Brain microvascular endothelial cell (primary cell): ENCODE measurements around the gene YY1.
"Not testable (repeated sequence)": the region's sequence is repeated elsewhere in the genome, so short reads cannot be mapped to it uniquely, and the experiment has no call there.

Source experiments
- DNase-seq: peaks from one replicate; pipeline ENCODE4 v3.0.0-alpha.2; 2020
- H3K27ac ChIP-seq: fragments of 250-450 bp; sonication (Bioruptor Pico); 2 replicates; pipeline ENCODE4 v1.5.1; 2020; ENCODE audit warnings: mild to moderate bottlenecking, moderate library complexity
- H3K27me3 ChIP-seq: fragments of 250-450 bp; sonication (Bioruptor Pico); replicated peaks from 2 replicates; pipeline ENCODE4 v1.5.1; 2020; ENCODE audit warnings: mild to moderate bottlenecking
- H3K36me3 ChIP-seq: fragments of 250-450 bp; sonication (Bioruptor Pico); replicated peaks from 2 replicates; pipeline ENCODE4 v1.5.1; 2020; ENCODE audit warnings: mild to moderate bottlenecking
- H3K4me3 ChIP-seq: 2 replicates; pipeline ENCODE4 v1.5.1; 2011; ENCODE audit warnings: low read depth, mild to moderate bottlenecking, control low read depth, low read length, moderate library complexity
- in situ Hi-C: cut with HindIII; loops from 2 replicates; pipeline ENCODE4 v1.10.0; 2017; ENCODE audit warnings: low sequenced_read_pairs, low pct_ligation_motif_present
- TF ChIP-seq, protein P1 (sequence below): IDR thresholded peaks from 2 replicates; pipeline ENCODE4 v1.5.1; 2011; ENCODE audit warnings: low read depth, mild to moderate bottlenecking, moderate library complexity, low read length, control low read depth, inconsistent platforms; ENCODE audit errors: missing control alignments

YY1 gene

DNA sequence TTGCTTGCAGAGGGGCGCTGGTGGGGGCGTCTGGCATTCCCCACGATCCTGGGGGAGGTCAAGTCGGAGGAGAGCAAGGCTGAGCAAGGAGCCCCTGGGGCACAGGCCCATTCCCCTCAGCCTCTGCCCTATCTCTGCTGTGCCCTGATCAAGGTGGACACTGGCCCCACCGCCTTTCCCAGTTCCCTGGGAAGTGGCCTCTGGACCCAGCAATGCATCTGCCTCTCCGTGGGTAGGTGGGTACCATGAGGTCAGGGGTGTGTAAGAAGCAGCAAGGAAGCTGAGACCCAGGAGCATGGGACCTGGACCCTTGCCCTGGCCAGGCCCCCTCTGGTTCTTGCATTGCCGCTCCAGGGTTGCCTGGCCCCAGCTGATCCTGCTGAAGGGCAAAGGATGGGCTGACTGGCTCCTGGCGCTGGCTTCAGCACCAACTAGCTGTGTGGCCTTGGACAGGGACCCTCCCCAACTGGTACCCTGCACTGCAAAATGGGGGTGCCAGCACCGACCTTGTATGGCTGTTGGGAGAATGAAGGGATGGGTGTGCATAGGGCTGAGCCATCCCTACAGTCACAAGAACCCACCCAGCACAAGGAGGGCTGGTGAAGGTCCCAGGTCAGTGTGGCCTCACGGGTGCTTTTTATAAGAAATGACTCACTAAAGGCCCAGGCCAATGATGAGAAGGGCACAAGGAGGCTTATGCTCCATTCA lies 47.7 kb downstream of the YY1 start:
- TF ChIP-seq, protein P1, sequence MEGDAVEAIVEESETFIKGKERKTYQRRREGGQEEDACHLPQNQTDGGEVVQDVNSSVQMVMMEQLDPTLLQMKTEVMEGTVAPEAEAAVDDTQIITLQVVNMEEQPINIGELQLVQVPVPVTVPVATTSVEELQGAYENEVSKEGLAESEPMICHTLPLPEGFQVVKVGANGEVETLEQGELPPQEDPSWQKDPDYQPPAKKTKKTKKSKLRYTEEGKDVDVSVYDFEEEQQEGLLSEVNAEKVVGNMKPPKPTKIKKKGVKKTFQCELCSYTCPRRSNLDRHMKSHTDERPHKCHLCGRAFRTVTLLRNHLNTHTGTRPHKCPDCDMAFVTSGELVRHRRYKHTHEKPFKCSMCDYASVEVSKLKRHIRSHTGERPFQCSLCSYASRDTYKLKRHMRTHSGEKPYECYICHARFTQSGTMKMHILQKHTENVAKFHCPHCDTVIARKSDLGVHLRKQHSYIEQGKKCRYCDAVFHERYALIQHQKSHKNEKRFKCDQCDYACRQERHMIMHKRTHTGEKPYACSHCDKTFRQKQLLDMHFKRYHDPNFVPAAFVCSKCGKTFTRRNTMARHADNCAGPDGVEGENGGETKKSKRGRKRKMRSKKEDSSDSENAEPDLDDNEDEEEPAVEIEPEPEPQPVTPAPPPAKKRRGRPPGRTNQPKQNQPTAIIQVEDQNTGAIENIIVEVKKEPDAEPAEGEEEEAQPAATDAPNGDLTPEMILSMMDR: no peak
- H3K36me3 ChIP-seq: no peaks in the 10 kb centered on the region
- in situ Hi-C loops: no loop called here
- no peak overlapping the region for H3K4me3 ChIP-seq
- DNase-seq: no peak
- H3K27me3 ChIP-seq: no peaks in the 10 kb centered on the region
- no peak overlapping the region for H3K27ac ChIP-seq

DNA sequence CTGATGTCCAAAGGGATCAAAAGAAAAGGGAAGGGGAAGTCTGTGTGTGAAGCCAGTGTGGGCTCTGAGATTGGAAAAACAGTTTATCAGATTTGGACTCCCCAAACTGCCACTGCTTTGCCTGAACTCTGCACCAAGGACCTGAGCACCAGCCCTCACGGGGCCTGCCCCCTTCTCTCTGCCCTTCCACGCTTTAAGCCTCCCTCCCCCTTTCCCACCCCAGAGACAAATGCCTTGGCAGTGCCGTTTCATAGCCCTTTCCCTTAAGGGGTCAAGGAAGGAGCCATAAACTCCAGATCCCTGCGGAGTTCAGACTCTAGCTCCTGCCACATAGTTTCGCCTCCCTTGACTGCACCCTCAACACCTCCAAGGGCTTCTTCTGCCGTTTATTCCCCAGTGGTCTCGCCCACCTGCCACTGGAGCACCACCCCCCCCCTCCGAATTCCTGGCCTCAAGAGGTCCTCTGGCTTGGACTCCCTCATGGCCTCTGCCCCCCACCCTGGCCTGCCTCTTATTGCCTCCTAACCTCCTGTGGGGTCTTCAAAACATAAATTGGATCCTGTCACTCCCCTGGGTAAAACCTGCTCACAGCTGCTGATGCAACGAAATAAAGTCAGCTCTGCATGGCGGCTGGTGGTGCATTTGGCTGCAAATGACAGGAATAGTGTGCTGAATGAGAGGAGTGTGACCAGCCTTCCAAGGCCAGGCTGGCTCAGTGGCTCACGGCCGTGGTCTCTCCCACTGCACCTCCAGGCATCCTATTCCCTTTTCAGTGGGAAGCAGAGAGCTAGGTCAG lies 48.5 kb downstream of the YY1 start:
- DNase-seq: no peak
- peaks cover 3% of the 10 kb centered on the region for H3K36me3 ChIP-seq
- H3K27me3 ChIP-seq: no peaks in the 10 kb centered on the region
- H3K27ac ChIP-seq: no peak overlapping the region
- H3K4me3 ChIP-seq: no peak overlapping the region
- in situ Hi-C loops: no loop called here
- TF ChIP-seq, protein P1: no peak

DNA sequence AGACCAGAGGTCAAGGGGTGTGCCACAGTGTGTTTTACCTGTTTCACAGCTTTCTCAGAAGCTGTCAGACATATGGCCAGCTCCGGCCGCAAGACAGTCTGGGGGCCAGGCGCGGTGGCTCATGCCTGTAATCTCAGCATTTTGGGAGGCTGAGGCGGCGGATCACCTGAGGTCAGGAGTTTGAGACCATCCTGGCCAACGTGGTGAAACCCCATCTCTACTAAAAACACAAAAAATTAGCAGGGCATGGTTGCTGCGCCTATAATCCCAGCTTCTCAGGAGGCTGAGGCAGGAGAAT lies 49.0 kb downstream of the YY1 start:
- in situ Hi-C loops, H3K27ac ChIP-seq, H3K36me3 ChIP-seq, H3K27me3 ChIP-seq, DNase-seq, H3K4me3 ChIP-seq: not testable (repeated sequence)

DNA sequence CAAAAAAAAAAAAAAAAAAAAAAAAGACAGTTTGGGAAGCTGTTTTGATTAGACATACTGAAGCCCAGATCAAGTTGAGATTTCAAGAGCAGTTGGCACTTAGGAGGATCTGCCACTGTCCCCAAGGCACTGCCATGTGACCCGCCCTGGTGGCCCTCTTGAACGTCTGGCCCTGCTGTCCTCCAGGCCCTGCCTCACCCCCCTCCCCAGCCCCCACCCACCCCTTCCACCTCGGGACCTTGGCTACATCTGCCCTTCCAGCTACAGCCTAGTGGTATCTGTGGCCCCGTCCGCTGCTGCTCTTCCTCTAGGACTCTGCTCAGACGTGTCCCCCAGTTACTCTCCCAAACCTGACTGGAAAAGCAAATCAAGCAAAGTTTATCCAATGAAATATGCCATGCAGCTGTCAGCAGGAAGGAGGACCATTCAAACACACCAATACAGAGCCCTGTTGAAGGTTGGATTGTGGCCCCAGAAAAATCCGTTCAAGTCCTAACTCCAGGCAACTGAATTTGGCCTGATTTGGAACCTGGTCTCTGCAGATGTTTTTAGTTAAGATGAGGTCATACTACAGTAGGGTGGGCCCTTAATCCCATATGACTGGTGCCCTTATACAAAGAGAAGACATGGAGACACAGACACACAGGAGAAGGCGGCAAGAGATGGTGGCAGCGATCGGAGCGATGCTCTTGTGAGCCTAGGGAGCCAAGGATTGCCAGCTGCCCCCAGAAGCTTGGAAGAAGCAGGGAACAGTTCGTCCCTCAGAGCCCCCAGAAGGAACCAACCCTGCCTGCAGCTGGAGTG lies 49.6 kb downstream of the YY1 start:
- Histone ChIP-seq H3K36me3 (peaks cover 9% of the 10 kb centered on the region), H3K4me3 (no peak overlapping the region), H3K27ac (no peak overlapping the region), H3K27me3 (no peaks in the 10 kb centered on the region)
- in situ Hi-C loops: no loop called here
- DNase-seq: no peak
- TF ChIP-seq, protein P1: no peak

- TF ChIP-seq, protein P1: no peak
- peaks cover 9% of the 10 kb centered on the region for H3K36me3 ChIP-seq
- DNase-seq: no peak
These were observed 51.1 kb downstream of the YY1 start for GRCh38 chr14:100289916-100290606.

More at GRCh38 chr14:100289916-100290606, 51.1 kb downstream of the YY1 start:
- Histone ChIP-seq H3K27ac (no peak overlapping the region), H3K27me3 (no peaks in the 10 kb centered on the region), H3K4me3 (no peak overlapping the region)
- in situ Hi-C loops: no loop called here
